PC-9 (cell line): ENCODE results near the gene OR1J1. TPM values are rescaled to one million over a fixed set of nuclear protein-coding genes. Genes with fewer than 3 reads are reported as not detected.

Experiments used
- BruUV-seq: library from RNA; stranded (reverse); fragments of 400-500 nt; replicated peaks from 2 replicates; lab custom pipeline; 2021; lab: Mats Ljungman, UMichigan
- CTCF ChIA-PET: fragments of 300-600 bp; sonication (Branson Sonifier 250); formaldehyde crosslinking; loops from one replicate; lab custom pipeline; 2022; ENCODE audit warnings: antibody characterized with exemption; lab: Charles Lee
- POLR2A ChIA-PET: fragments of 300-600 bp; sonication (Branson Sonifier 250); formaldehyde crosslinking; loops from one replicate; lab custom pipeline; 2022; ENCODE audit warnings: antibody characterized with exemption; ENCODE audit not compliant: unreplicated experiment; lab: Charles Lee
- DNase-seq, 2 experiments: peaks; one replicate each; pipeline versions ENCODE4 v3.0.0 to v3.0.0-alpha.2; 2015 to 2022; ENCODE audit warnings: mixed read lengths in 1 of 2
- H2AFZ ChIP-seq: fragments of 200-600 bp; sonication (generic); 2 replicates; pipeline ENCODE4 v1.8.1; 2017; ENCODE audit warnings: antibody characterized with exemption
- H3F3A ChIP-seq: fragments of 200-600 bp; sonication (generic); 2 replicates; pipeline ENCODE4 v1.8.1; 2017; ENCODE audit warnings: antibody characterized with exemption, mild to moderate bottlenecking, low read depth; ENCODE audit not compliant: insufficient read depth
- H3K27ac ChIP-seq: fragments of 200-600 bp; sonication (generic); 2 replicates; pipeline ENCODE4 v1.6.1; 2016; ENCODE audit warnings: mixed run types
- H3K27me3 ChIP-seq: fragments of 200-600 bp; sonication (generic); 2 replicates; pipeline ENCODE4 v1.6.1; 2016; ENCODE audit warnings: low read depth, mixed run types; ENCODE audit not compliant: insufficient read depth
- H3K36me3 ChIP-seq: fragments of 200-600 bp; sonication (generic); 2 replicates; pipeline ENCODE4 v1.6.1; 2016; ENCODE audit warnings: low read depth, mixed run types
- H3K4me1 ChIP-seq: fragments of 200-600 bp; sonication (generic); replicated peaks from 2 replicates; pipeline ENCODE4 v1.6.1; 2016; ENCODE audit warnings: mixed run types; ENCODE audit not compliant: insufficient read depth
- H3K4me2 ChIP-seq: fragments of 200-600 bp; sonication (generic); 2 replicates; pipeline ENCODE4 v1.6.1; 2017; ENCODE audit warnings: mixed run types
- H3K4me3 ChIP-seq: fragments of 200-600 bp; sonication (generic); 2 replicates; pipeline ENCODE4 v1.6.1; 2016; ENCODE audit warnings: mixed run types
- H3K79me2 ChIP-seq: fragments of 200-600 bp; sonication (generic); 2 replicates; pipeline ENCODE4 v1.6.1; 2017; ENCODE audit warnings: low read depth, mixed run types
- H3K9me2 ChIP-seq: fragments of 200-600 bp; sonication (generic); 2 replicates; pipeline ENCODE4 v1.8.1; 2017; ENCODE audit warnings: mild to moderate bottlenecking; ENCODE audit not compliant: insufficient read depth
- H3K9me3 ChIP-seq: fragments of 200-600 bp; sonication (generic); 2 replicates; pipeline ENCODE4 v1.8.1; 2016; ENCODE audit warnings: low read depth; ENCODE audit not compliant: insufficient read depth
- H4K20me1 ChIP-seq: fragments of 200-600 bp; sonication (generic); 2 replicates; pipeline ENCODE4 v1.8.1; 2017; ENCODE audit not compliant: insufficient read depth
- CTCF ChIP-seq: fragments of 200-600 bp; sonication (generic); conservative IDR thresholded peaks from 2 replicates; pipeline ENCODE4 v1.6.1; 2017; ENCODE audit warnings: mixed run types, antibody characterized with exemption, mild to moderate bottlenecking, moderate library complexity
- EZH2 ChIP-seq: fragments of 200-600 bp; sonication (generic); IDR thresholded peaks from 2 replicates; pipeline ENCODE4 v1.8.0; 2017; ENCODE audit warnings: antibody characterized with exemption, low read depth
- intact Hi-C: fragments of 100-400 bp; cut with micrococcal nuclease; formaldehyde crosslinking; loops from one replicate; pipeline ENCODE4 v1.10.0; 2022; ENCODE audit not compliant: unreplicated experiment
- total RNA-seq: library from RNA; stranded (reverse); gene quantifications from 2 replicates; pipeline ENCODE4 v1.2.3, GENCODE V29; 2021

Gene OR1J1
- total RNA-seq, 1 experiment from 2014 or later, result not detected

DNA sequence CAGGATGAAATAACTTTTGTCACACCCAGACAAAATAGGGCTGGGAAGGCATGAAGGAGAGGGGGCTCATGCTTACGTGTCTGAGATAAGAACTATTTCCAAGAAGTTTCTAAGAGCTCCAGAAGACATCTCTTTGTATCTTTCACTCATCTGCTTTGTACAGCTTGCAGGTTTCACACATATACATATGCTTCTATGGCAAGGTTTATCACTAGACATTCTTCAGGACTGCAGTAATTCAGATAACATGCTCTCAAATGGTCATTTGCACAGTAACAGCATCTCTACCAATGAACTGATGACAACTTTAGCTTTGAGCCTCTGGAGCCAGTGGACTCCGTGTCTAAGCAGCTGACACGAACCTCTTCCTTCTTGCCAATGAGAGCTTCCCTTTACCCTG is 3.2 kb downstream of the OR1J1 start:
- H3K79me2 ChIP-seq, result no peaks in the 10 kb centered on the region
- H3K4me1 ChIP-seq, result no peaks in the 10 kb centered on the region
- H3K36me3 ChIP-seq, result no peaks in the 10 kb centered on the region
- BruUV-seq, result no TSS peak
- H4K20me1 ChIP-seq, result no peaks in the 10 kb centered on the region
- no peak overlapping the region for H3K27ac ChIP-seq
- no peak overlapping the region for H3K4me2 ChIP-seq
- no peak overlapping the region for H2AFZ ChIP-seq
- TF ChIP-seq CTCF (no peak), EZH2 (no peak)
- no peaks in the 10 kb centered on the region for H3K9me2 ChIP-seq
- H3K27me3 ChIP-seq, result peaks cover 53% of the 10 kb centered on the region
- H3K9me3 ChIP-seq, result no peaks in the 10 kb centered on the region
- intact Hi-C loops, result no loop called here
- POLR2A ChIA-PET, result no interaction called here
- no peak overlapping the region for H3K4me3 ChIP-seq
- DNase-seq, result no peak
- no peaks in the 10 kb centered on the region for H3F3A ChIP-seq
- CTCF ChIA-PET, result interaction anchor here (0.5 kb wide), 1 partner anchor 1245 kb away, joined by 3 read pairs; no protein-coding TSS in a partner anchor

- no peak overlapping the region for H3K4me3 ChIP-seq
- intact Hi-C loops, result loop anchor here (10.0 kb wide), 1 partner anchor 886 kb away; the partner anchor contains the start of gene CRB2
- H3K4me1 ChIP-seq, result no peaks in the 10 kb centered on the region
- CTCF ChIA-PET, result no interaction called here
- no peak overlapping the region for H3K27ac ChIP-seq
- no peak overlapping the region for H3K4me2 ChIP-seq
- H3K9me3 ChIP-seq, result no peaks in the 10 kb centered on the region
- H3K79me2 ChIP-seq, result no peaks in the 10 kb centered on the region
- POLR2A ChIA-PET, result no interaction called here
- H2AFZ ChIP-seq, result no peak overlapping the region
- H3K36me3 ChIP-seq, result no peaks in the 10 kb centered on the region
- DNase-seq, result no peak
- no peaks in the 10 kb centered on the region for H4K20me1 ChIP-seq
- H3F3A ChIP-seq, result no peaks in the 10 kb centered on the region
- no TSS peak for BruUV-seq
- H3K27me3 ChIP-seq, result peaks cover 33% of the 10 kb centered on the region; the same call in 1 of the 2 replicates
- no peaks in the 10 kb centered on the region for H3K9me2 ChIP-seq
- TF ChIP-seq EZH2, result no peak
- no peak for TF ChIP-seq CTCF
These were observed 9.0 kb downstream of the OR1J1 start for GRCh38 chr9:122468735-122469134.

DNA sequence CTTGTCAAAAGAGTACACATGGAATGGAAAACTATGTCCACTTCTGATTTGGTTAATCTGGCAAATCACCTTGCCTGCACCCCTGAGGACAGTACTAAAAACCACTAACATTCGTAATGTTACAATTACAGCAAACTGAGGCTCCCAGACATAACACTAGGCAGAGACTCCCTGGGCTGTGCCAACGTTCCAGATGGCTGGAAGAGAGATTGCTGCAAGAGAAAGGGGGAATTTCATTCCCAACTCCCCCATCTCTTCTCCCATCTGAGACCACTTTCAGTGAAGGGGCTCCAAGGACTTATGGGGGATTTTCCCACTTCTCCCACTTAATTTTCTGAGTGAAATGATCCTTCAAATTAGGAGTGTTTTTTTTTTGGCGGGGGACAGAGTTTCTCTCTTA is 11.3 kb downstream of the OR1J1 start:
- H3K4me2 ChIP-seq, result no peak overlapping the region
- H3K27ac ChIP-seq, result no peak overlapping the region
- no peak for DNase-seq
- no TSS peak for BruUV-seq
- no peak overlapping the region for H2AFZ ChIP-seq
- peaks cover 22% of the 10 kb centered on the region; the same call in 1 of the 2 replicates for H3K27me3 ChIP-seq
- H3K4me3 ChIP-seq, result no peak overlapping the region
- ChIA-PET CTCF (no interaction called here), POLR2A (no interaction called here)
- no peaks in the 10 kb centered on the region for H4K20me1 ChIP-seq
- no peaks in the 10 kb centered on the region for H3K9me2 ChIP-seq
- H3K9me3 ChIP-seq, result no peaks in the 10 kb centered on the region
- intact Hi-C loops, result loop anchor here (10.0 kb wide), 1 partner anchor 888 kb away; the partner anchor contains the start of gene CRB2
- TF ChIP-seq EZH2, result no peak
- no peak for TF ChIP-seq CTCF
- H3F3A ChIP-seq, result no peaks in the 10 kb centered on the region
- no peaks in the 10 kb centered on the region for H3K36me3 ChIP-seq
- H3K79me2 ChIP-seq, result no peaks in the 10 kb centered on the region
- no peaks in the 10 kb centered on the region for H3K4me1 ChIP-seq
